Measurements from ENCODE around the gene CA10. TPM values are rescaled to one million over a fixed set of nuclear protein-coding genes. Genes with fewer than 3 reads are reported as not detected.

CA10 gene
- total RNA-seq, 1 experiment from 2014 or later, result not detected

DNA sequence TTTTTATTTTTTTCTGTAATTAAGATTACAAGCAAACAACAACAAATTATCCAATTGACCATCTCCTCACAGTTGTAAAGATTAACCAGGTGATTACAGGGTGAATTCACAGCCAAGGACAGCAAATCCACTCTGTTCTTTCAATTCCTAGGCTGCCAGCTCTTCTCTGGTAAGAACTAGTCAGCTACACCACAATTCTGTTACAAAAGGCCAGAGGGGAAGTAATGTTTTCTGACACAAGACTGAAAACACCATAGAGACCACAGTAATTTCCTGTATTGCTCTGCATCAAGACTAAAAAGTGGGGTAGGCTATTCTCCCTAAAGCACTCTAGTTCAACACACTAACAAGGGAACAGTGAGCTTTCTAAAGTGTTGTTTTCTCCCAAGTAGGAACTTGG is 10.6 kb downstream of the CA10 start:
- ChIA-PET CTCF (no interaction called here), POLR2A (ENCODE audit: low non-redundant PET) (no interaction called here)
- Histone ChIP-seq H3K27me3 (replicated peaks; ENCODE audit: insufficient read depth, low read depth, low read length, poor library complexity) (no peaks in the 10 kb centered on the region), H3K4me1 (ENCODE audit: insufficient read depth, low read length, poor library complexity, severe bottlenecking) (no peaks in the 10 kb centered on the region), H3K27ac (ENCODE audit: low read depth, low read length, poor library complexity, severe bottlenecking) (no peak overlapping the region), H3K9me3 (ENCODE audit: low read depth, low read length, poor library complexity, severe bottlenecking) (no peaks in the 10 kb centered on the region), H3K4me3 (ENCODE audit: low read depth, low read length, poor library complexity, severe bottlenecking) (no peak overlapping the region), H3K36me3 (ENCODE audit: insufficient read depth, low read length, poor library complexity, severe bottlenecking) (no peaks in the 10 kb centered on the region)
- no TSS peak for BruUV-seq (replicated peaks)
- DNase-seq (ENCODE audit: low spot score), result no peak
- intact Hi-C loops (cut with micrococcal nuclease; ENCODE audit: unreplicated experiment), result no loop called here
- no peak for TF ChIP-seq EZH2 (IDR thresholded peaks at IDR 0.05; ENCODE audit: borderline replicate concordance, low read depth, low read length, poor library complexity, severe bottlenecking)
- TF ChIP-seq, protein P1, sequence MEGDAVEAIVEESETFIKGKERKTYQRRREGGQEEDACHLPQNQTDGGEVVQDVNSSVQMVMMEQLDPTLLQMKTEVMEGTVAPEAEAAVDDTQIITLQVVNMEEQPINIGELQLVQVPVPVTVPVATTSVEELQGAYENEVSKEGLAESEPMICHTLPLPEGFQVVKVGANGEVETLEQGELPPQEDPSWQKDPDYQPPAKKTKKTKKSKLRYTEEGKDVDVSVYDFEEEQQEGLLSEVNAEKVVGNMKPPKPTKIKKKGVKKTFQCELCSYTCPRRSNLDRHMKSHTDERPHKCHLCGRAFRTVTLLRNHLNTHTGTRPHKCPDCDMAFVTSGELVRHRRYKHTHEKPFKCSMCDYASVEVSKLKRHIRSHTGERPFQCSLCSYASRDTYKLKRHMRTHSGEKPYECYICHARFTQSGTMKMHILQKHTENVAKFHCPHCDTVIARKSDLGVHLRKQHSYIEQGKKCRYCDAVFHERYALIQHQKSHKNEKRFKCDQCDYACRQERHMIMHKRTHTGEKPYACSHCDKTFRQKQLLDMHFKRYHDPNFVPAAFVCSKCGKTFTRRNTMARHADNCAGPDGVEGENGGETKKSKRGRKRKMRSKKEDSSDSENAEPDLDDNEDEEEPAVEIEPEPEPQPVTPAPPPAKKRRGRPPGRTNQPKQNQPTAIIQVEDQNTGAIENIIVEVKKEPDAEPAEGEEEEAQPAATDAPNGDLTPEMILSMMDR (conservative IDR thresholded peaks at IDR 0.05; ENCODE audit: low read depth, low read length), result no peak

DNA sequence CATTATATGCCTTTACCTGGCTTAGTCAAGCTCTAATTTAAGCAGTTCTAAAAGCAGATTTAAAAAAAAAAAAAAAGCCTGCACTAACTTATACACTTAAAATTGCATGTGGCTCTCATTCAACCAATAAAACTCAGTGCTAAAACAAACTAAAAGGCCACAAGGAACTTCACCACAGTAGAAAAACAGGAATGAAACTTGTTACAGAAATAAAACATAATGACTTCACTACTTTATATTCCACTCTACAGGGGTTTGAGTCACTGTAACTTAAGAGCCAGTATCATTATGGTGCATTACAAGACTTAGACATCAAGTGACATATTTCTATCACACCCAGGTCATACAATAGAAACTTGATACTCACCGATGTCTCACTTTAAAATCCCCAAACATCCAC is 11.1 kb downstream of the CA10 start:
- no peak for DNase-seq (ENCODE audit: low spot score)
- Histone ChIP-seq H3K9me3 (ENCODE audit: low read depth, low read length, poor library complexity, severe bottlenecking) (no peaks in the 10 kb centered on the region), H3K36me3 (ENCODE audit: insufficient read depth, low read length, poor library complexity, severe bottlenecking) (no peaks in the 10 kb centered on the region), H3K27me3 (replicated peaks; ENCODE audit: insufficient read depth, low read depth, low read length, poor library complexity) (no peaks in the 10 kb centered on the region), H3K4me1 (ENCODE audit: insufficient read depth, low read length, poor library complexity, severe bottlenecking) (no peaks in the 10 kb centered on the region), H3K27ac (ENCODE audit: low read depth, low read length, poor library complexity, severe bottlenecking) (no peak overlapping the region), H3K4me3 (ENCODE audit: low read depth, low read length, poor library complexity, severe bottlenecking) (no peak overlapping the region)
- no TSS peak for BruUV-seq (replicated peaks)
- ChIA-PET POLR2A (ENCODE audit: low non-redundant PET) (no interaction called here), CTCF (no interaction called here)
- intact Hi-C loops (cut with micrococcal nuclease; ENCODE audit: unreplicated experiment), result no loop called here
- TF ChIP-seq EZH2 (IDR thresholded peaks at IDR 0.05; ENCODE audit: borderline replicate concordance, low read depth, low read length, poor library complexity, severe bottlenecking), result no peak
- TF ChIP-seq, protein P1 (conservative IDR thresholded peaks at IDR 0.05; ENCODE audit: low read depth, low read length), result no peak

DNA sequence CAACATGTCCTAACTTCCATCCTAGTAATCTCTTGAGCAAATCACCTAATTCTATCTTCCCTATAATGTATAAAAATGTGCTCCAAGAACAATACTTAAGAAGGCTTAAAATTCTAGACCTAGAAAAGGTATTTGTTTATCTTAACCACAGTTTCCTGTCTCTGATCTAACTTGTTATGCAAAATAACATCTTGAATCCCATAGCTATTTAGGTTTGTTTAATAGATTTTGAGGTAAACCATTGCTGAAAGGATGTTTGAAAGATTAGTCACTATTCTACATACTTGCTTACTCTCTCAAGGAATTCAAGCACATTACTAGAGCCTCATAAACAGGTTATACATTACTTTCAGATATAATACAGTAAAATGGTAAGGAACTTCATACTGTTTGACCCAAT is 13.0 kb downstream of the CA10 start:
- no peak overlapping the region for H3K27ac ChIP-seq (ENCODE audit: low read depth, low read length, poor library complexity, severe bottlenecking)
- no peaks in the 10 kb centered on the region for H3K9me3 ChIP-seq (ENCODE audit: low read depth, low read length, poor library complexity, severe bottlenecking)
- H3K4me3 ChIP-seq (ENCODE audit: low read depth, low read length, poor library complexity, severe bottlenecking), result no peak overlapping the region
- intact Hi-C loops (cut with micrococcal nuclease; ENCODE audit: unreplicated experiment), result no loop called here
- H3K27me3 ChIP-seq (replicated peaks; ENCODE audit: insufficient read depth, low read depth, low read length, poor library complexity), result peaks cover under 1% of the 10 kb centered on the region
- no peak for TF ChIP-seq EZH2 (IDR thresholded peaks at IDR 0.05; ENCODE audit: borderline replicate concordance, low read depth, low read length, poor library complexity, severe bottlenecking)
- TF ChIP-seq, protein P1 (conservative IDR thresholded peaks at IDR 0.05; ENCODE audit: low read depth, low read length), result no peak
- no peak for DNase-seq (ENCODE audit: low spot score)
- no peaks in the 10 kb centered on the region for H3K36me3 ChIP-seq (ENCODE audit: insufficient read depth, low read length, poor library complexity, severe bottlenecking)
- ChIA-PET POLR2A (ENCODE audit: low non-redundant PET) (no interaction called here), CTCF (no interaction called here)
- no peaks in the 10 kb centered on the region for H3K4me1 ChIP-seq (ENCODE audit: insufficient read depth, low read length, poor library complexity, severe bottlenecking)
- BruUV-seq (replicated peaks), result no TSS peak

Measured in A673 (cell line).